NB4 (cell line): ENCODE measurements around the gene HNRNPA2B1.

ENCODE experiments used
- CTCF ChIP-seq: IDR thresholded peaks from one replicate; pipeline ENCODE4 v1.5.1; 2012; ENCODE audit warnings: low read depth, low read length
- MAX ChIP-seq: IDR thresholded peaks from 2 replicates; pipeline ENCODE4 v1.6.1; 2011; ENCODE audit warnings: low read depth, low read length

DNA sequence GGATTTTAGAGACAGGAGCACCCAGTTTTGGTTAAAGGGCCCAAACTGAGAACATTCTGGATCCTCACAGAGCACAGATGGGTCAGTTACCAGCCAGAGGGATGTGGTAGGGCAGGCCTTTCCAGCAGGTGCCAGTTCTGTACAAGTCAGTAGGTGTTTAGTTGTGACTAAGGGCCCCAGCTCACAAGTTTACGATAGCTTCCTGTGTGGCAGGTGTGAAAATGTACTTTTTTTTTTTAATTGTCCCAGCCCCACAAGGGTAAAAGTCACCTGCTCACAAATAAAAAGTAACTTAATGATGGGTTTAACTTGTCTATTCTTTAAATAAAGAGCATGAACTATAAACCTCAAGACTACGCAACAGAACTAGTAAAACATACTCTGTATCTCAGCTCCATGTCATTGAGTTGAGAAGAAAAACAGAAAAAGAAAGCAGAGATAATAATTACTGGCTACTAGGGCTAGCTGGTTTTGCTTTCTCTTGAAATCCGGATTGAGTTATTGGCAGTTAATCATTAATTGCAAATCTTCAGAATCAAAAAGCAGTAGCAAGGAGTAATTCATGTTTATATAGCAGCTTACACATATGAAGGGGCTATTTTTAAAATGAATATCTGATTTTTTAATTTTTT, 33.1 kb downstream of the HNRNPA2B1 start:
- TF ChIP-seq MAX (no peak), CTCF (no peak)
